SKM-1 (cell line): ENCODE data around the gene GABBR2.

Experiments
- DNase-seq: peaks from one replicate; lab custom pipeline; 2025; ENCODE audit not compliant: unreplicated experiment; lab: John Stamatoyannopoulos, UW

GABBR2 gene

DNA sequence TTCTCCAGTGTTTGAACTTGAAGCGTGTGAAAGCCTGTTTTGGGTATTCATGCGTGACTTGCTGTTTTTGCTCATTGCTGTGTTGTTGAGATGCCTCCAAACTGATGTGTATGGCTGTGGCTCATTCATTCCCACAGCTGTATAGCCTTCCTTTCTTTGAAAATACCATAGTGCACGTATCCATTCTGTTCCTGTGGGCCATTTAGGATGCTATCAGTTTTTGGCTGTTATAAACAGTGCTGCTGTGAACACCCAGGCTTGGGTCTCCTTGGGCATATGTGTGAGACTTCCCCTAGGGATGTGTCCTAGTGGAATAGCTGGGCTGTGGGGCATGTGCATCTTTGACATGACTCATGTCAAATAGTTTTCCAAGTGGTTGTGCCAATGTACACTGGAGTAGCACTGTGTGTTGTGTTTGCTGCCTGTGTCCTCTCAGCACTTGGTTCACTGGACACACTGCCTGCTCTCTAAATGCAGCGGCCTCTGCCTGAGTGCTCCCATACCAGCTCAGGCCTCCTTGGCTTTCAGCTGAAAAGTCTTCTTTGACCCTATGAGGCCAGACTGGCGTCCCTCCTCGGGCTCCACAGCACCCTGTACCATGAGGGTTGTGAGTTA lies 350.7 kb downstream of the GABBR2 start:
- no peak for DNase-seq

DNA sequence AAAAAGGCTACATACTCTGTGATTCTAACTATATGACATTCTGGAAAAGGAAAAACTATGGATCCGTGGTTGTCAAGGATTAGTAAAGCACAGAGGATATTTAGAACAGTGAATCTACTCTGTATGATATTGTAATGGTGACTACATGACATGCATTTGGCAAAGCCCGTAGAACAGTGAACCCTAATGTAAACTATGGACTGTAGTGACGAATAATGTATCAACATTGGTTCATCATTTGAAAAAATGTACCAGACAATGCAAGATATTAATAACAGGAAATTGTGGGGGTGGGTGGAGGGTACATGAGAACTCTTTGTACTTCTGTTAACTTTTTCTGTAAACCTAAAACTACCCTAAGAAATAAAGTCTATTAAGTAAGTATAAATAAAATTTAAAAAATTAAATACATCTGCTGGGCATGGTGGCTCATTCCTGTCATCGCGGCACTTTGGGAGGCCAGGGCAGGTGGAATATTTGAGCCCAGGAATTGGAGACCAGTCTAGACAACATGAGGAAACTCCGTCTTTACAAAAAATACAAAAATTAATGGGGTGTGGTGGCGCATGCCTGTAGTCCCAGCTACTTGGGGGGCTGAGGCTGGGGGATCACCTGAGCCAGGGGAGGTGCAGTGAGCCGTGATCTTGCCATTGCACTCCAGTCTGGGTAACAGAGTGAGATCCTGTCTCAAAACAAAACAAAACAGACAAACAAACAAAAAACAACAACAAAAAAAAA lies 351.6 kb downstream of the GABBR2 start:
- DNase-seq, result no peak

DNA sequence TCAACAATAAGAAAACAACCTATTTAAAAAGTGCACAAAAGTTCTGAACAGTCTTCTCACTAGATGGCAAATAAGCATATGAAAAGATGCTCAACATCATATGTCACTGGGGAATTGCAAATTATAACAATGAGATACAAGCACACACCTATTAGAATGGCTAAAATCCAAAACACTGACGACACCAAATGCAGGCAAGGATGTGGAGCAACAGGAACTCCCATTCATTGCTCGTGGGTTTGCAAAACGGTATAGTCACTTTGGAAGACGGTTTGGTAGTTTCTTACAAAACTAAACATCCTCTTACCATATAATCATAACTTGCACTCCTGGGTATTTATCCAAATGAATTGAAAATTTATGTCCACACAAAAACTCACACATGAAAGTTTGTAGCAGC lies 352.4 kb downstream of the GABBR2 start:
- DNase-seq, result no peak

DNA sequence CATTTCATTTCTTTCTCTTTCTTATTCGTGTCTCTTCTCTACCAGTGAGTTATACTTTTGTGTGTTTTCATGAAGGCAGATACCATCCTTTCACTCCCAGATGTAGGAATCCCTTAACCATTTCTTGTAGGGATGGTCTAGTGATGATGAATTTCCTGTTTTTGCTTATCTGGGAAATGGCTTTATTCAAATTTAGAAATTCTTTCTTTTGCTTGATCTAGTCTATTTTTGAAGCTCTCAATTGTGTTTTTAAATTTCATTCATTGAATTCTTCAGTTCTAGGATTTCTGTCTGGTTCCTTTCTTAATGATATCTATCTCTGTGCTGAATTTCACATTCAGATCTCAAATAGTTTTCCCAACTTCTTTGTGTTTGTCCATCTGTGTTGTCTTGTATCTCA lies 357.4 kb downstream of the GABBR2 start:
- DNase-seq, result no peak

DNA sequence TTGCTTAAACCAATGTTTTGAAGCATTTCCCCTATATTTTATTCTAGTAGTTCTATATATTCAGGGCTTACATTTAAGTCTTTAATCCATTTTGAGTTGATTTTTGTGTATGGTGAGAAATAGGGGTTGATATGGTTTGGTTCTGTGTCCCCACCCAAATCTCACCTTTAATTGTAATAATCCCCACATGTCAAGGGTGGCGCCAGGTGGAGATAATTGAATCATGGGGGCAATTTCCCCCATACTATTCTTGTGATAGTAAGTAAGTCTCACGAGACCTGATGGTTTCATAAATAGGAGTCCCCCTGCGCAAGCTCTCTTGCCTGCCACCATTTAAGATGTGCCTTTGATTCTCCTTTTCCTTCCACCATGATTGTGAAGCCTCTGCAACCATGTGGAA lies 361.1 kb downstream of the GABBR2 start:
- no peak for DNase-seq

DNA sequence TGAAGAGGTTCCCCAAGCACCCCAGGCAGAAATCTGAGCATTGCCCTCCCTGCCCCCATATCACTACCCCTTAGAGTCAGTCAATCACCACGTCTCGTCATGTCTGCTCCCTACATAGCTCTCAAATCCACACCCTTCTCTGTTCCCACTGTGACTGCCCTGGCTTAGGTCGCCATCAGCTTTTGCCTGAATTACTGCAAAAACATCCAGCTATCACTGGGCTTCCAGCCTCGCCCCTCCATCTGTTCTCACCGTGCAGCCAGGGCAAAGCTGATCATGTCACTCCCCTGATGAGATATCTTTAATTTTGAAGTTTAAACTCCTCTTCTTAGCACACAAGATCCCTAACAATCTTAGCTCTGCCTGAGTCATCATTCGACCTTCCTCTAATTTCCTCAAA lies 363.7 kb downstream of the GABBR2 start:
- DNase-seq, result no peak

DNA sequence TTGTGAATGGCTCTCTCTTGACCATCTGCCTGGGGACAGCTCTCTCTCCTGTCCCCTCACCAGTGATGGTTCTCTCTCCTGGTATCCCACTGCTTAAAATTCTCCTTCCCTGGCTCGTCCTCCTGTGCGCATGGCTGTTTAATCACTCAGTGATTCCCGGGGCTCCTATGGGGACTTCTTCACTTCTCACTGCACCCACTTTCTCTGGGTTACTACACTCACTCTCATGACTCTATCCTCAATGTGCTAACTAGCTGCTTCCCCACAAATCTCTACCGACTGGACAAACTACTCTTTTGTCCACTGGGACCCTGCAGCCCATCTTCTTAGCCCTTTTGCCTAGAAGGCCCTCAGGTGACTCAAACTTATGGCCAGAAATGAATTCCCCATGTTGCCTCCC lies 364.2 kb downstream of the GABBR2 start:
- DNase-seq, result no peak

DNA sequence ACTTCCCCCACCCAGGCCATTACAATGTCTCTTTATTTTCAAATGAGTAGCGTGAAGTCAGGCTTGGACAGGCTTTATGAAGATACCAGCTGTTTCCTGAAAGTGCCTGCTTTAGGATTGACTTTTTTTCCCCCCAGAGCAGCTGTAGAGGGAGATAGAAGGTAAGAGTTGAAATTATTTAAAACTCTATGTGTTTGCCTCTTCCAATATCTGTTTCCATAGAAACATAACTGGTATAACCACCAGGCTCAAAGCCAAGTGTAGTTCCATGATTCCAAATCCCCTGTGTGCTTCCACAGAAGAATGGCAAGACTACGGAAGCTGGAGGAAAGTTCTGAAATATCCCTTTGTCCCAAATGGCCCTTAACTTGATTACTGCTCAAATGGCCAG lies 365.9 kb downstream of the GABBR2 start:
- no peak for DNase-seq

DNA sequence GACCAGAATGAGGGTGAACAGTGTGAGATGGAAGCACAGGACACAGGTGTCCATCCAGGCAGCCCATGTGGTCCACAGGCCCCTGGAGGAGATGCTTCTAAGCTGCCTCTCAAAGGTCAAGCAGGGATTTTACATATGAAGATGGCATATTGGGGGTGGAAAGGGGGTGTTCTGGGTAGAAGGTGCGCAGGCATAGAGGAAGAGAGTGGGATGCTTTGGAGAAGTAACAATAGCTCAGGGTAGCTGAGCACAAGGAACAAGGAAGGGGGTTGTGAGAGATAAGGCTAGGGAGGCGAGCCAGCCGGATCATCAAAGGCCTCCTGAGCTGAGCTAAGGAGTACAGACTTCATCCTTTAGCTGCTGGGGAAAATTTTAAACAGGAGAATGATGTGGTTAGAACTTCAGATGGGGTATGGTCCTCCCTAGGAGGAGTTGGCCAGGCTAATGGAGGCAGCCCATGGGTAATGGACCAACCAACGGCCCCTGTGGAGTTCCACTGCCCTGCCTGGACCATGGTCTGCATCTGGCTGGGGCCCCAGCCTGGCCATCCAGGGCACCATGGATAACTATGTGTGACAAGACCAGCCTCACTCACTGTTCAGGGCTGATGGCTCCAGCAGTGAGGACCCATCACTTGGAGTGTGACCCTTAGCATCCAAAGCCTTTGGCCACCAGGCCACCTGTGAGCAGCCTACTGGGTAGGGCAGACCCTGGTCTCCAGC lies 366.5 kb downstream of the GABBR2 start:
- DNase-seq, result no peak

DNA sequence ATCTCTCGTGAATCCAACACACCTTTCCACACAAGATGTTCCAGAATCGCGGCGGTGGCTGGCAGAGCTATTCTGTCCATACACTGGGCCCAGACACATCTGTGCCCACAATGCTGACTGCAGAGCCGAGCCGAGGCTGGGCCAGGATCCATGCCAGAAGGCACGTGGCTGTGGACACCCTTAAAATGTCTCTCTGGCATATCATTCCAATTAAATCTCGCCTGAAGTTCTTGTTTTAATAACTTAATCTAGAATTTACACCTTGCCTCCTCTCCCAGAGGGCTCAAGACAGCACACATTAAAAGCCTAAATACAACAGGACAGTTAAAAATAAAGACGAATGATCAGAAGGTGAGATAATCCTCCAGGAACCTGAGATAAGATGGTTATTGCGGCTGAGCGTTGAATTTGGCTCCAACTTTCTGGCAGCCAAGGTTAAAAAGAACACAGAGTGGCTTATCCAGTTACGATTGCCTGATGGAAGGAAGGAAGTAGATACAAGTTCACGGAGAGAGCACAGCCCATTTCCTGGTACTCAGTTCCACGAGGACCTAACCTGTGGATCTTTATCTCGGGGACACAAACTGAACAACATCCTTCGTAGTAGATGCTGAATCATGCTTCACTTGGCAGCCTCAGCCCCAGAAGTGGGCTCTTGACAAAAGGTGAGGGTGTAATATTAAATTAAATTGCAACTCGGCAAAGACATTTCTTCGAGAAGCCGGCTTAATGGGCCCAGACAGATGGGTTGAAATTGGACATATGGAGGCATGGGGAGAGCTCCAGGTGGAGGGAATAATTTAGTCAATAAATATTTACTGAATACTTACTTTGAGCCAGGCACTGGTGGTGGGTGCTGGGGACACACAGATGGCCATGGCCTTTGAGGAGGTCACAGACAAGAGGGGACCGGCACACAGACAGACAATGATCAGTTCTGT lies 367.3 kb downstream of the GABBR2 start:
- DNase-seq, result no peak

DNA sequence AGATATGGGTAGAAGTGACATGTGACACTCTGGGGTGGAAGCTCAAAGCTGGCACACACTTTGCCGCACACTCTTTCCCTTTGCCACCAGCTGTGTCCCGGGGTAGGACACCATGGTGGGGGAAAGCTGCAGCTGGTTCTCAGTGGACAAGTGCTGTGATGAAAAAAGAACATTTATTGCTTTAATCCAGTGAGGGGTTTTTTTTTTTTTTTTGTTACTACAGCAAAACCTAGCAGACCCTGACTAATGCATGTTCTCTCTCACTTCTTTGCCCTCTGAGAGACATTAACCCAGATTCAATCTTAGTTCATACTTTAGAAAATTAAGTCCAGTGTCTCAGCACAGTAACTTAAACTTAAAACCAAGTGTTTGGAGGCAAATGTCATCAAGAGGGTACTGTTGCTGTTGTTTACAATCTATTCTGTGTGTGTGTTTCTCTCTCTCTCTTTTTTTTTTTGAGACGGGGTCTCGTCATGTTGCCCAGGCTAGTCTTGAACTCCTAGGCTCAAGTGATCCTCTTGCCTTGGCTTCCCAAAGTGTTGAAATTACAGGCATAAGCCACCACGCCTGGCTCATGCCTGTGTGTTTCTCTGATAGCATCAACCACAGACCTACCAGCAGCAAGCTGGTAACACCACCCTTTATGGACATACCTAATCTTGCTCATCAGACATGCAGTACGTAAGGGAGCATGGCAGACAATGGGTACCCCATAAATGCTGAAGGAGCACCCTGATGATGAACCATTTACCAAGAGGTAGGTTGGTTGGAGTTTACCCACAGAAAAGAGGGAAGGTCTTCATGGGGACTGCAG lies 368.5 kb downstream of the GABBR2 start:
- no peak for DNase-seq

DNA sequence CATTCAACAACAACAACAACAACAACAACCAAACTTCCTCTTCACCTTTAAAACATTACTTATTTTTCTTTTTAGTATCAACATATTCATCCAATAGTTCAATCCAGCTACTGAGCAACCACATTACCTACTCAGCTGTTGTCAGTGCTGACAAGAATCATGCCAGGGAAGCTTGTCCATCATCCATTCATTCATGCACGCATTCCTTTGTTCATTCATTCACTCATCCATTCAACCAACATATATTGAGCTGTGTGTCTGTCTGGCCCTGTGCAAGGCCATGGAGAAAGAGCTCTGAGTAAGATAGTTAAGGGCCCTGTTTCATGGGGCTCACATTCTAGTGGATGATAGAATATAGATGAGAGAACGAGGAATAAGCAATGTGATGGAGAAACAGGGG lies 373.1 kb downstream of the GABBR2 start:
- no peak for DNase-seq

DNA sequence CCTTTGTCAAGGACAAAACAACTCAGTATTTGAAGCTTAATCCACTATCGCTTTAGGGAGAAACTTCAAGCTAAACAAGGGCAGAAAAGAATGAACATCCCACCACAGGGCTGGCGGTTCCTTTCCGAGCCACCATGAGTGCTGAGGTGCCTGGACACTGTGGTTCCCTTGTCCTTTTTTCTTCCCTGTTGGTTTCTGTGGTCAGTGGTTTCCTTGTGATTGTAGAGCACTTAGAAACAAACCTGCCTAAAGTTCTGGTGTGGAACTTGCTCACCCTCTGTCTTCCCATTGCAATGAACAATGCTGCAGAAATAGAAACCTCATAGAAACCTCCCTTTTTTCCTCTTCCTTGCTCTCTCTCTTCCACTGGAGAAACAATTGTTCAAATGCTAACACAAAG lies 373.9 kb downstream of the GABBR2 start:
- no peak for DNase-seq

DNA sequence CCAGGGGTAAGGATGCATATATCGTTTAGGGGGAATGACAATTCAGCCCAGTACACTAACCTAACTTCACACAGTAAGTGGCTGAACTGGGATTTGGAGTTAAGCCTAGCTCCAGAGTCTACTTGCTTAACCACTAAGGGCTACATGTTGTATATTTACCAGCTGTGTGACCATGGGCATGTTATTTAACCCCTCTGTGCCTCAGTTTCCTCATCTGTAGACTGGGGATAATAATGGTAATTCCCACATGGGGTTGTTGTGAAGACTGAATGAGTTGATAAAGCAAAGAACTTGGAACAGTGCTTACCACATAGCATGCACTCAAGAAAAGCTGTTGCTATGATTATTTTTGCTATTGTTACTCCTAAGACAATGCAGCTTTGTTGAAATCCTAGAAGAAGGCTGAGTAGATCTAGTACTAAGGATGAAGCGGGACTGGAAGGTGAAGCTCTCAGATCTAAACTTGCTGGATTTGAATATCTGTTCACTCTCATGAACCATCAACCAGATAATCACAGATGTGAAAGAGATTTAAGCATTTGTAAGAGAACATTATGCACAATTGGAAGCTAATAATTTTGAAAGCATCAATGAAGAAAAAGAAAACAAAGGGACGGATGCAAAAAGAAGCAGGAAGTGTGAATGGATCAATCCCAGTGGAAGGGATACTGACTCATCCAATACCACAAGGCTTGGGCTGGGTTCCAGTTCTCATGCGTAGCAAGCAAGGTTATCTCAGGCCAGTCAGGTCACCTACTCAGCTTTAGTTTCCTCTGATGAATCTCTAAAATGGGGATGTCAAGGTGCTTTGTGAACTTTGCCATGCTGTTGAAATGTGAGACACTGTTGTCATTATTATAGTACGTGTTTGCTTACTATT lies 374.8 kb downstream of the GABBR2 start:
- DNase-seq, result no peak

DNA sequence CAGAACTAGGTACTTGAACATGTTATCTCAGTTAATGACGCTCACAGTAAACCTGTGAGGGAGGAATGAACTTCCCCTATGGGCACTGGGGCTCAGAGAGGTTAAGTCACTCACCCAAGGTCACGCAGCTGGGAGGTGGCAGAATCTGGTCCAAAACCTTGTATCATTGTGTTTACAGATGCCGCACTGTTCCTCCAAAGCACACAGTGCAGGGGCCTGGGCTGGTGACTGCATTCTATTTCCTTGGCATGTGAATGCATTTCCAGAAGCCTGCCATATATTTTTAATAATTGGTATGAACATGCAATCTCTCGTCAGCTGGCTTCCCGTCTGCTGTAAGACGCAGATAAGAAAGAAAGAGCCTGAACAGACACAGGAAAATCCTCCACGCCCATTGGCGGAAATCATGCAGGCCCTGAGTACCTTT lies 376.3 kb downstream of the GABBR2 start:
- no peak for DNase-seq

DNA sequence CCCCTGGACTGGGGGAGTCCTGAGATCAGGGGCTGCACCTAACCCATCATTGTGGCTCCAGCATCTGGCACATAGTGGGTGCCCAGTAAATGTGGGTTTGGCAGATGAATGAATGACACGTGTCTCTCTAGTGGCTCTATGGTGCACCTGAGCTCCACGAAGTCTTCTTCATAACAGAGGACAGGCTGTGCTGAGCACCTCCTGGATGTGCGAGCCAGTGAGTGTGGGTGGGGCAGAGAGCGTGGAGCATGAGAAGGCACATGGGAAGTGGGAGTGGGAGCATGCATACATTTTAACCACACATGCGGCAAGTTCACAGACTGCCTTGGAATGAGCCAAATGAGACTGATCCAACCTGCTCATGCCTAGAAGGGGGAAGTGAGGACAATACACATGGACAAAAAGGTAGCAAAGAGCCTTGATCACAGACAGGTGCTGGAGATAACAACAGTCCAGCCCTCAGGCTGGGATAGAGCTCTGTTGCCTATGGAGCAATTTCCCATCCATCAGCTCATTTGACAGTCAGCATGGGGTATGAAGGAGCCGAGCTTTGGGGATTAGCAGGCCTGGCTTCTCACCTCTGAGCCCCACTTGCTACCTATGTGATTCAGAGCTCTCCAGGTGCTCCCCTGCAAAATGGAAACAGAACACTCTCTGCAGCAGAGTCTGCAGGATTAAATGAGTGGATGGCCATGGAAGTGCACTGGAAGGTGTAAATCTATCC lies 377.0 kb downstream of the GABBR2 start:
- DNase-seq, result no peak

DNA sequence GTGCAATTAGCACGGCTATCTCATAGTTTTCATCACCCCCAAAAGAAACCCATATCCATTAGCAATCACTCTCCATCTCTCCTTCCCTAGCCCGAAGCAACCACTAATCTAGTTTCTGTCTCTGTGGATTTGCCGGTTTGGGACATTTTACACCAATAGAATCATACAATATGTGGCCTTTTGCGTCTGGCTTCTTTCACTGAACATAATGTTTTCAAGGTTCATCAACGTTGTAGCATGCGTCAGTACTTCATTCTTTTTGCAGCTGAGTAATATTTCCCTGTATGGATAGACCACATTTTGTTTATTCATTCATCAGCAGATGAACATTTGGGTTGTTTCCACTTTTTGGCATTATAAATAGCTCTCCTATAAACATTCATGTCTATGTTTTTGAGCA lies 377.9 kb downstream of the GABBR2 start:
- DNase-seq, result no peak

DNA sequence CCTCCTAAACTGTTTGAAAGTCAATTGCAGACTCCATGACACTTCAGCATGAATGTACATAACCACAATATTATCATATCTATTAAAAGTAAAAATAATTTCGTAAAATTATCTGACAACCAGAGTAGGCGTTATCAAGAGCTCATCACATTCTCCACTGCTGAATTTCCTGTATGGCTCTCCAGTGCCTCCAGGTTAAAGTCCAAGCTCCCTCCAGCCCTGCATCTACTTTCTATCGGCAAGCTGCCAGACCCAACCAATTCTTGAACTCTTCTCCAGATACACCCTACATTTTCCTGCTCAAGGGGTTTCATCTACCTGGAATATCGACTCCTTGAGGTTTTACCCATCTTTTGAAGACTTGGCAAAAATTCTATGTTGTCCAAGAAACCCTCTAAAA lies 378.8 kb downstream of the GABBR2 start:
- no peak for DNase-seq

DNA sequence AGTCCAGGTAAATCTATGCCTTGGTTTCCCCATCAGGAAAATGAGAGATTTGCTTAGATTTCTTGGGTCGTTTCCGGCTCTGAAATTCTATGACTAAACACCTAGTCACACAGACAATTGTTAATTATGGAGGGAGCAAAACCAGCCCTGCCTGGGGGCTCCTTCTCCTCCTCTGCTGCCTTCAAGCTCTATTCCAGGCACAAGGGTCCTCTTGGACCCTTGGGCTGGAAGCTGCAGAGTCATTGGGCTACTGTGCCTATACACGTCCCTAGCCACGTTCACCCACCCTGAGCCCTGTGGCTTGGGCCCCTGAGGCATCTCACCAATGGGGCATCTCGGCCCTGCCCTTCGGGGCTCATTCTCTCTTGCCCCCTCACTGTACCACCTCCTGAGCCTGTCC lies 379.5 kb downstream of the GABBR2 start:
- no peak for DNase-seq
